Left lung (tissue), 10 donors: Measurements from ENCODE around the gene DNAJC24. TPM values are rescaled to one million over a fixed set of nuclear protein-coding genes. Genes with fewer than 3 reads are reported as not detected.
A peak's percentile ranks its signal among the peaks of the same experiment; 100 is the strongest.

Source experiments
- ATAC-seq: fragments of 200-7000 bp; cut with Tn5 transposase; one replicate; pipeline ENCODE4 v1.9.1; 2020; ENCODE audit warnings: moderate library complexity
- DNase-seq, 4 donors: peaks; one replicate each; pipeline ENCODE4 v3.0.0-alpha.2; 2013 to 2020
- H3K27ac ChIP-seq, 2 donors: fragments of 200-600 bp; sonication (generic) in 1 of 2; one replicate each; pipeline versions ENCODE4 v1.5.0 to v1.8.0; 2020 to 2021
- H3K27me3 ChIP-seq, 2 donors: fragments of 200-600 bp; sonication (generic) in 1 of 2; one replicate each; pipeline versions ENCODE4 v1.5.0 to v1.8.0; 2020 to 2021
- H3K36me3 ChIP-seq, 2 donors: fragments of 200-600 bp; sonication (generic) in 1 of 2; one replicate each; pipeline versions ENCODE4 v1.5.0 to v1.8.0; 2020 to 2021
- H3K4me1 ChIP-seq, 2 donors: fragments of 200-600 bp; one replicate each; pipeline ENCODE4 v1.8.0; 2021
- H3K4me3 ChIP-seq, 2 donors: fragments of 200-600 bp; sonication (generic) in 1 of 2; one replicate each; pipeline versions ENCODE4 v1.5.0 to v1.8.0; 2020 to 2021; ENCODE audit warnings: mild to moderate bottlenecking in 1 of 2
- H3K9me3 ChIP-seq, 2 donors: fragments of 200-600 bp; sonication (generic) in 1 of 2; one replicate each; pipeline versions ENCODE4 v1.5.0 to v1.8.0; 2020 to 2021
- CTCF ChIP-seq, 2 donors: fragments of 200-600 bp; sonication (generic) in 1 of 2; IDR thresholded peaks; one replicate each; pipeline versions ENCODE4 v1.5.0 to v1.8.0; 2021; ENCODE audit warnings: antibody characterized with exemption in 2 of 2
- intact Hi-C, 2 donors: fragments of 100-400 bp; cut with DNase I; formaldehyde crosslinking; loops; one replicate each; pipeline versions ENCODE4 v1.11.2 to v1.14.2; 2022
- polyA plus RNA-seq, 6 donors: library from polyadenylated mRNA; unstranded; fragments of 120-200 nt; gene quantifications; one replicate each; pipeline ENCODE4 v1.2.1, GENCODE V29; 2013; ENCODE audit not compliant: insufficient read length in 6 of 6
- total RNA-seq, 2 donors: library from RNA; stranded (reverse); fragmentation: NEBNext Ultra II Directional; extraction: Animal tissue kit (Norgen Biotek cat#: 25700); gene quantifications; one replicate each; pipeline ENCODE4 v1.2.1, GENCODE V29; 2021
- donor health status: DM: no; HTN: yes; CAD: no.
- donor health status: DM: no; HTN: no; CAD: no.

The DNAJC24 gene
- total and polyA plus RNA-seq, 8 donors = 10.8 to 30.3 (median 27.5) TPM

- DNase-seq (no peak), ATAC-seq (no peak)
- H3K27me3 ChIP-seq = no peaks in the 10 kb centered on the region
- no peaks in the 10 kb centered on the region for H3K36me3 ChIP-seq
- H3K27ac ChIP-seq = no peak overlapping the region
- H3K4me3 ChIP-seq = no peak overlapping the region
- peaks cover under 1 to 4% of the 10 kb centered on the region in 2 donors for H3K4me1 ChIP-seq
- H3K9me3 ChIP-seq = no peaks in the 10 kb centered on the region
- intact Hi-C loops = no loop called here
- TF ChIP-seq CTCF (IDR thresholded peaks at IDR 0.05) = no peak
These were observed 6.2 kb downstream of the DNAJC24 start for GRCh38 chr11:31375879-31376278.

GRCh38 chr11:31383116-31383515, 13.5 kb downstream of the DNAJC24 start:
- H3K9me3 ChIP-seq = no peaks in the 10 kb centered on the region
- no peak for TF ChIP-seq CTCF (IDR thresholded peaks at IDR 0.05)
- H3K36me3 ChIP-seq = peaks cover 0 to 4% of the 10 kb centered on the region in 2 donors
- no peak for DNase-seq
- no peak for ATAC-seq
- no peaks in the 10 kb centered on the region for H3K27me3 ChIP-seq
- H3K4me1 ChIP-seq = no peaks in the 10 kb centered on the region
- no peak overlapping the region for H3K27ac ChIP-seq
- no peak overlapping the region for H3K4me3 ChIP-seq
- intact Hi-C loops = no loop called here

- TF ChIP-seq CTCF (IDR thresholded peaks at IDR 0.05) = no peak
- intact Hi-C loops = no loop called here
- no peak for ATAC-seq
- Histone ChIP-seq H3K27me3 (no peaks in the 10 kb centered on the region), H3K4me1 (no peaks in the 10 kb centered on the region), H3K36me3 (peaks cover 0 to 4% of the 10 kb centered on the region in 2 donors), H3K27ac (no peak overlapping the region), H3K9me3 (no peaks in the 10 kb centered on the region), H3K4me3 (no peak overlapping the region)
- no peak for DNase-seq
These were observed 17.7 kb downstream of the DNAJC24 start for GRCh38 chr11:31387379-31387778.

DNA sequence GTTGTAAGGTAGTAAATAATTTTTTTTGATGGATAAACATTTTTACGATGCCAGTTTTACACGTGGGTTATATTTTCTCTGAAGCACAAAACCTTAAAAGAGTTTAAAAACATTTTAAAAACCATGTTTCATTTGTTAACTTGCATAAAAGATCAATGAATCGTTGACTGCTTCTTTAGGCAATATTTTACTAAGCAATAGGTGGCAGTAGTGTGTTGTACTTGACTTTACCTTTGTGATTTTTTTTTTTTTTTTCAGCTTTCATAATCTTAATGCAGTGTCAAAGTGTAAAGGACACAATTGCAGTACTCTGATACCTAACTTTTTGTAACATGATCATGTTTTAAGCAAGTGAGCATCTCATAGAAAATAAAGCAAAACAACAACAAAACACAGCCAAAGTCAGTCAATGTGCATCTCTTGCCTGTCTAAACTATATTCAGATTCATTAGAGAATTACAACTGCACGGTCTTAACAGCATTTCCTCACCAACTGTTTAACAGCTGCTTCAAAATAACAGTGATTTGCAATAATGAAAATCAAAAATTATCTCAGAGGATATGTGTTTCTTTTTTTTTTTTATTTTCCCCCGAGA, 27.7 kb downstream of the DNAJC24 start:
- Histone ChIP-seq H3K36me3 (no peaks in the 10 kb centered on the region), H3K4me3 (no peak overlapping the region), H3K9me3 (peaks cover 0 to 5% of the 10 kb centered on the region in 2 donors), H3K27ac (no peak overlapping the region), H3K4me1 (peaks cover 0 to 3% of the 10 kb centered on the region in 2 donors), H3K27me3 (no peaks in the 10 kb centered on the region)
- intact Hi-C loops = loop anchor here in 1 of 2 donors (10.0 kb wide), 1 partner anchor 477 kb away; no protein-coding TSS in a partner anchor
- peak; percentile 41 for ATAC-seq
- TF ChIP-seq CTCF (IDR thresholded peaks at IDR 0.05) = peak; percentile 34 to 37
- DNase-seq = peak in 2 of 4 donors; percentile 13 to 16

GRCh38 chr11:31404614-31405013, 35.0 kb downstream of the DNAJC24 start:
- no peak for TF ChIP-seq CTCF (IDR thresholded peaks at IDR 0.05)
- H3K4me3 ChIP-seq = no peak overlapping the region
- no peak for DNase-seq
- no peak for ATAC-seq
- peaks cover 0 to 3% of the 10 kb centered on the region in 2 donors for H3K4me1 ChIP-seq
- H3K27me3 ChIP-seq = no peaks in the 10 kb centered on the region
- H3K36me3 ChIP-seq = no peaks in the 10 kb centered on the region
- no peaks in the 10 kb centered on the region for H3K9me3 ChIP-seq
- peak overlapping the region in 1 of 2 donors; percentile 33 for H3K27ac ChIP-seq
- intact Hi-C loops = no loop called here
